Ectodermal cell (in vitro differentiated cells): ENCODE measurements around the gene ANKRD6.

Experiments
- H3K27ac ChIP-seq: 2 replicates; pipeline ENCODE4 v1.7.0; 2013; ENCODE audit warnings: mild to moderate bottlenecking, low read depth, low read length; ENCODE audit not compliant: insufficient read depth, poor library complexity, severe bottlenecking
- H3K27me3 ChIP-seq: 2 replicates; pipeline ENCODE4 v1.7.0; 2013; ENCODE audit warnings: mild to moderate bottlenecking, low read length; ENCODE audit not compliant: insufficient read depth, control insufficient read depth, poor library complexity, severe bottlenecking
- H3K36me3 ChIP-seq: one replicate; pipeline ENCODE4 v1.7.0; 2013; ENCODE audit warnings: low read length; ENCODE audit not compliant: control insufficient read depth, insufficient read depth
- H3K4me1 ChIP-seq: one replicate; pipeline ENCODE4 v1.7.0; 2013; ENCODE audit warnings: low read length; ENCODE audit not compliant: control insufficient read depth, insufficient read depth
- H3K4me3 ChIP-seq: 2 replicates; pipeline ENCODE4 v1.7.0; 2013; ENCODE audit warnings: low read depth, low read length, control low read depth; ENCODE audit not compliant: insufficient read depth
- H3K9me3 ChIP-seq: 2 replicates; pipeline ENCODE4 v1.7.0; 2013; ENCODE audit warnings: mild to moderate bottlenecking, low read length, moderate library complexity; ENCODE audit not compliant: control insufficient read depth
- WGBS, 2 experiments: methylation state at CpG; one replicate each; pipeline ENCODE4 v1.1.7; 2013; ENCODE audit warnings: missing lambda C conversion rate in 2 of 2; 5-methylcytosine and 5-hydroxymethylcytosine counted together

The ANKRD6 gene

DNA sequence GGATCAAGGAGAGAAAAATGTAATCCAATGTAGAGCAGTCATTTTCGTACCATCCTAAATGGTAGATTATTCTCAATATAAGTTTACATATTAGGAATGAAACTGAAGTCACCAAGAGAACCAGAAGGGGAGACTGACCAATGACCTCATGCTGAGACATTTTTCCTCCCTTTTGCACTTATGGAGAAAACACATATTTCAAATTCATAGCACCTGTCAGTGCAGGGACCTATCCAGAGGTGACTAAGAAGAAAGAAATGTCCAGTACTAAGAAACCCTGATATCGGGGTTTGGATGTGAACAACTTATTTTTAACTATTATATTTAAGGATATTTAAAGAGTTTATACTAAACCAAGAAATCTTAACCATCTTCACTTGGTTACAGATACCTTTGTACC is 222.2 kb downstream of the ANKRD6 start:
- no peaks in the 10 kb centered on the region for H3K27me3 ChIP-seq
- no peaks in the 10 kb centered on the region for H3K4me1 ChIP-seq
- 80 to 100% methylated on average over 1 of the region's 2 CpGs for WGBS, 2 experiments
- peaks cover 36% of the 10 kb centered on the region for H3K36me3 ChIP-seq
- H3K27ac ChIP-seq, result no peak overlapping the region
- no peak overlapping the region for H3K4me3 ChIP-seq
- H3K9me3 ChIP-seq, result no peaks in the 10 kb centered on the region

DNA sequence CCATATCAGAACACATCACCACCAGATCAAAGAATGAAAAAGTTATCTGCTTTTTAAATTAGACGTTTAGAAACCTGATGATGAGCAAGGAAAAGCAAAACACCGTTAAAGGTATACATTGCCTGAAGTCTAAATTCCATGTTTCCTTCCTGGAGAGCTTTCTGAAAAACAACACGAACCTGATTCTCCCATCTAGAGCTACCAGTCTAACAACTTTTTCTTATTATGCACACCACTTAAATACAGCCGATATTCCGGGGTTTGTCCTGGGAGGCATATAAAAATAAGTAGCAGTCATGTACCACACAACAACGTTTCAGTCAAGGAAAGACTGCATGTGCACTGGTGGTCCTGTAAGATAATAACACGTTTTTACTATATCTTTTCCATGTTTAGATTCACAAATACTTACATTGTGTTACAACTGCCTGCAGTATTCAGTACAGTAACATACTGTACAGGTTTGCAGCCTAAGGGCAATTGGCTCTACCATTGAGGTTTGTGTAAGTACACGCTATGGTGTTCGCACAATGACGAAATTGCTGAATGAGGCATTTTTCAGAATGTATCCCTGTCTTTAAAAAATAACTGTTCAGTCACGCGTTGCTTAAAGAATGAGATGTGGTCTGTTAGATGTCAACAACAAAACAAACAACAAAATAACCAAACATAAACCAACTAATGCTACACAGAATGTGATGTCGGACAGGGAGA is 224.7 kb downstream of the ANKRD6 start:
- Histone ChIP-seq H3K4me3 (no peak overlapping the region), H3K36me3 (peaks cover 37% of the 10 kb centered on the region), H3K27me3 (no peaks in the 10 kb centered on the region), H3K4me1 (no peaks in the 10 kb centered on the region), H3K9me3 (no peaks in the 10 kb centered on the region), H3K27ac (no peak overlapping the region)
- WGBS, 2 experiments, result 92 to 95% methylated on average over 11 to 13 of the region's 13 CpGs

DNA sequence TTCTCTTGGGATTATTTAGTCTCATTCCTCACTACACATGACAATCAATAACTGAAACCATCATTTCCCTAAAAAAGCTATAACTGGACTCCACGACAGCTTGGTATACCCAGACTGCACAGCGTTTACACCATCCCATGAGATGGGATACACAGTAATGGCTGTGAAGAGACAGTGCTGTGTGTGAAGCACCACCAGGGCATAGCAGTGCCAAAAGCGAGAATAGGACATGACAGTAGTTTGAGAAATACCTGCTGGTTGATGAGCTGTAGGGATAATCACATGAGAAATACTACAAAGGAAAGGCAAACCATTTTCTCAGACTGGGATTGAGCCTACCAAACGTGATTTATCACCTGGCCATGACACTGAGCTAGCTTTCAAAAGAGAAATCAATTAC is 228.0 kb downstream of the ANKRD6 start:
- Histone ChIP-seq H3K9me3 (no peaks in the 10 kb centered on the region), H3K27ac (no peak overlapping the region), H3K4me1 (no peaks in the 10 kb centered on the region), H3K36me3 (peaks cover 48% of the 10 kb centered on the region), H3K27me3 (no peaks in the 10 kb centered on the region), H3K4me3 (no peak overlapping the region)
- WGBS, 2 experiments, result 94 to 97% methylated on average over 4 of the region's 4 CpGs

DNA sequence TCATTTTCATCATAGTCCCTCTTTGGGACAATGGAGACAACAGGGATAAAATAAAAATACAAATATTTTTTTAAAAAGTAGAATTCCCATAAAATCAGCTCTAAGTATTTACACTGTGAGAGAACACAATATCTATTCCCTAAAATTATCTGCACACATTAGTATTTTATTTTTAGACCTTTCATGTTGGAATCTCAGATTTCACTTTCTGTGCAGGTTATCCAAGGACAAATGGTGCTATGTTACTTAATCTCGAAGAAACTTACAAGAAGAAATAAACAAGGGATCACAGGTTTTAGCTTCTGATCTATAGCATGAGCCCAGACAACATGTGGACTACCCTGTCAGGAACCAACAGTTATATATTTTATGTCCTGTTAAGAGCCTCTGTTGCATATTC is 228.6 kb downstream of the ANKRD6 start:
- Histone ChIP-seq H3K4me1 (no peaks in the 10 kb centered on the region), H3K27me3 (no peaks in the 10 kb centered on the region), H3K9me3 (no peaks in the 10 kb centered on the region), H3K36me3 (peaks cover 49% of the 10 kb centered on the region), H3K4me3 (no peak overlapping the region), H3K27ac (no peak overlapping the region)
- 100% methylated on average over 1 of the region's 1 CpG for WGBS, 2 experiments

DNA sequence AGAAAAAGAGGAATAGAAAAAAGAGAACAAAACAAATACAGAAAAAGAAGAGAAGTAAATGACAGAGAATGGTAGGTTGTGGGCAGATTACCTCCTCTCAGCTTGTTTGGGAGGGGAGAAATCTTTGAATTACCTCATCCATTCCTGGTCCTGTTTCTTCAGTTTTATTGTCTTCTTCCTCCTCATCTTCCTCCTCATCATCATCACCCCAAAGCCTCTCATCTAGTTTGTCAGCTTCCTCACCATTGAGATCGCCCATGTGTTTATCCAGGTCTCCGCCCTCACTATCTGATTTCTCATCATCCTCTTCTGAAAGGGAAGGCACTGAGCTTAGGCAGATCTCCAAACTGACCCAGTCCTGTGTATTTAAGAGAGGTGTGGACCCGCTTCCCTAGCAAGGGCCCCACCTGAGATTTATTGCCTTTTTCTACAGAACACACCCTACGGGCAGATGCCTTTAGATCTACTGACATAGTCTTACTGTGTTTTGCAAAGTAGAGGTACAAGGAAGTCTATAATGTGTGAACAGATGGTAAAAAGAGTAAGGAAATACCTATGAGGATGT is 229.8 kb downstream of the ANKRD6 start:
- Histone ChIP-seq H3K36me3 (peaks cover 48% of the 10 kb centered on the region), H3K9me3 (no peaks in the 10 kb centered on the region), H3K27ac (no peak overlapping the region), H3K4me3 (no peak overlapping the region), H3K4me1 (no peaks in the 10 kb centered on the region), H3K27me3 (no peaks in the 10 kb centered on the region)
- WGBS, 2 experiments, result 92 to 100% methylated on average over 4 of the region's 4 CpGs

DNA sequence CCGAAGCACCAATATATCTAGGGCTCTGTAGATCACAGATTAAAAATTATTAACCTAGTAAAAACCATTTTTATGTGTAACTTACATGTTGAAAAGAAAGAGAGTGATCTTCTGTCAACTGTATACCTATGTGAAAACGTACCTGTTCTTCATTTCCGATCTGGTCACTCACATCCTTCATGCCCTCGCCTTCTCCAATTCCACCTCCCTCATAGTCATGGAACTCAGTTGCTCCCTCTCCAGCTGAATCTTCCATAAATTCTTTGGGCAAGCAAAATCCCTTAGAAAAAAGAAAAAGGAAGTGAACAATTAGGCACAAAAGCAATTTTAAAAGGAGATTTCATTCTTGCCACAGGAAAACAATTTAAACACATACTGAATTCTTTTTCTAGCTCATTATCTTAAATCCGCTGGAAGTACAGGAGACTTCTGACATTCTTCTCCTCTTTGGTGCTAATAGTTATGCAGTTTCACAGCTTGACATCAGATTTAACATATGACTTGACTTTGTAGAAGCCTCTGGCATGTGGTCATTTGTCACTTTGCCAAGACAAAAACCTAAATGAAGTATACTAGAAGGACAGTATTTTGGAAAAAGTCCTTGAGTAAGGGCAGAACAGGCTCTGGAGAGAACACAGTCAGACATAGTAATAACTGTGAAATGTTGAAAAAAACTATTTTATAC is 235.1 kb downstream of the ANKRD6 start:
- no peaks in the 10 kb centered on the region for H3K4me1 ChIP-seq
- H3K4me3 ChIP-seq, result no peak overlapping the region
- 55 to 66% methylated on average over 4 to 5 of the region's 5 CpGs for WGBS, 2 experiments
- peaks cover 33% of the 10 kb centered on the region for H3K36me3 ChIP-seq
- no peaks in the 10 kb centered on the region for H3K27me3 ChIP-seq
- no peaks in the 10 kb centered on the region for H3K9me3 ChIP-seq
- no peak overlapping the region for H3K27ac ChIP-seq

DNA sequence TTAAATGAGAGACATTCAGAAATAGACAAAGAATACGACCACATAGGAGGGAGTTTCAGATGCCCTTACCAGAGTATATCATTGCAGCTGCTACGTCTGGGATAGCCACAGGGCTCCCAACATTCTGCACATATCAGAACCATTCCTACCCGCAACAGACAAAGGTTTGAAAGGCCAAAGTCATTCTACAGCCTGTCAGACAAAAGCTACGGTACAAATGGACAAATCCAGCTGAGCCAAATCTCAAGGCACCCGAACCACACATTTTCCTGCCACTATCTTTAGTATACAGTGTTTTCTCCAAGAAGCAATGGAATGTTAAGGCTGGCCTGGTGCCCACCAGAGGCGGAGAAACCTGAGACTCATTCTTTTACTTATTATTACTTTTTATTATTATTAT is 236.1 kb downstream of the ANKRD6 start:
- 67 to 69% methylated on average over 5 of the region's 6 CpGs for WGBS, 2 experiments
- H3K27ac ChIP-seq, result no peak overlapping the region
- H3K4me3 ChIP-seq, result no peak overlapping the region
- H3K27me3 ChIP-seq, result no peaks in the 10 kb centered on the region
- H3K4me1 ChIP-seq, result no peaks in the 10 kb centered on the region
- peaks cover 30% of the 10 kb centered on the region for H3K36me3 ChIP-seq
- H3K9me3 ChIP-seq, result no peaks in the 10 kb centered on the region

DNA sequence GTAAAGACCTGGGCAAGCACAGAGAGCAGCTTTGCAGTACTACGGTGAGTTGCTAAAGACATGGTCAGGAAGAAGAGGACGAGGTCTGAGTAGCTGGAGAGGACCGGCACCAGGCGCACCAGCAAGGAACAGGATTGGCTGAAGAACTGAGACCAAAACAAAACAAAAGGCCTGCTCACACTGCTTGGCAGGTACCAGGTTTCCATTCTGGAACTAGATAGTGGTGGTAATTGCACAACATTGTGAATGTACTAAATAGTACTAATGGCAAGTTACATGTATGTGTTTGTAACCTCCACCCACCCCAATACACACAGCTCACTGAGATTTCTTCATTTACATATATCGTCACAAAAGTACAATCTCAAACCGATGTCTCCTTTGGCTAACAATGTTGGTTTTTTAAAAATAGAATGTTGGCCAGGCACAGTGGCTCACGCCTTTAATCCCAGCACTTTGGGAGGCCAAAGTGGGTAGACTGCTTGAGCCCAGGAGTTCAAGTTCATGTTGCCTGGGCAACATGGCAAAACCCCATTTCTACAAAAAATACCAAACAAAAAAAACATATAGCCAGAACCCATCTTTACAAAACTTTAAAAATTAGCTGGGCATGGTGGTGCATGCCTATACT is 238.1 kb downstream of the ANKRD6 start:
- WGBS, 2 experiments, result 94 to 95% methylated on average over 7 of the region's 7 CpGs
- peaks cover 40% of the 10 kb centered on the region for H3K36me3 ChIP-seq
- H3K27ac ChIP-seq, result no peak overlapping the region

DNA sequence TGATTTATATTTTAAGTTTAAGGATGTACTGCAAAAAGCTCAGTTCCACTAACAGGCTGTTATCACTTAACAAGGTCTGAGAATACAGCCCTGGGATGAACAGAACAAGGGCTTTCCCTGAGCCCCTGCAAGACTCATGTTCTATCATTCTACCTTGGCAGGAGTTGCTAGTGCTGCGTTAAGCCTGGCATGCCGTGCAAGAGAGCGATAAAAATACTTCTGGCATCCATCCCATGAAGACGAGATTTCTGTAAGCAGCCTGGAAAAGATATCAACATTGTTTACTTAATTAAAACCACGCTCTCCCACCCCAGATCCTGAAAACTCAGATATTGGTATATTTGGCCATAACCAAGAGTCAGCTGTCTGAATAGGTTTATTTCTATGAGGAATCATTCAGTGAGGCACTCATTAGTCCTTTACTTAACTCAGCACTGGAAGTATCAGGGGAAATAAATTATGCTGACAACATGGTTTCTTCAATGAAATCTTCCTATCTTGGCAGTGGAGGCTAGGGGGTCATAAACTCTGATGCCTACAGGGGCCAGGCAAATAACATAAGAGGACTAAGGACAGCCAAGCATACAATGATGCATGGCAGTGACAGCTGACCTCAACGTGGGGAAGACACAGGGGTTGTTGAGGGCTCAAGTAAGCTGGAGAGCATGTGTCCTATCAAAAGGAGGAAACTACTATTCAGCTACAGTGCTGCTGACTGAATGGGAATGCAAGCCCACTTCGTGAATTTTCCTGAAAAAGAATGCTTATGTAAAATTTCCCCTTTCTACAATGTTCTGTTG is 243.2 kb downstream of the ANKRD6 start:
- H3K9me3 ChIP-seq, result no peaks in the 10 kb centered on the region
- H3K36me3 ChIP-seq, result peaks cover 57% of the 10 kb centered on the region
- H3K27me3 ChIP-seq, result no peaks in the 10 kb centered on the region
- H3K4me3 ChIP-seq, result no peak overlapping the region
- H3K4me1 ChIP-seq, result no peaks in the 10 kb centered on the region
- WGBS, 2 experiments, result 92 to 94% methylated on average over 7 of the region's 7 CpGs
- H3K27ac ChIP-seq, result no peak overlapping the region

More for the DNA sequence above, 238.1 kb downstream of the ANKRD6 start:
- Histone ChIP-seq H3K4me3 (no peak overlapping the region), H3K9me3 (no peaks in the 10 kb centered on the region), H3K27me3 (no peaks in the 10 kb centered on the region), H3K4me1 (no peaks in the 10 kb centered on the region)
